ENCODE data around the gene EGLN3.

Gene EGLN3

GRCh38 chr14:33959692-33960151 lies 8.8 kb upstream of the EGLN3 start:
- no peak for DNase-seq

- no peak for DNase-seq
These were observed 7.8 kb upstream of the EGLN3 start for GRCh38 chr14:33958605-33959226.

- no peak for DNase-seq
These were observed 7.1 kb upstream of the EGLN3 start for GRCh38 chr14:33957993-33958392.

- no peak for DNase-seq
These were observed 6.4 kb upstream of the EGLN3 start for GRCh38 chr14:33957299-33957698.

GRCh38 chr14:33956640-33957039 lies 5.8 kb upstream of the EGLN3 start:
- no peak for DNase-seq

- DNase-seq: no peak
These were observed 3.2 kb upstream of the EGLN3 start for GRCh38 chr14:33954016-33954598.

- DNase-seq: no peak
These were observed 1.7 kb upstream of the EGLN3 start for GRCh38 chr14:33952541-33952940.

GRCh38 chr14:33951183-33951840 lies 438 bp upstream of the EGLN3 start:
- DNase-seq: no peak

GRCh38 chr14:33949411-33949893 lies 1.4 kb downstream of the EGLN3 start:
- DNase-seq: no peak

- no peak for DNase-seq
These were observed 1.9 kb downstream of the EGLN3 start for GRCh38 chr14:33948869-33949408.

GRCh38 chr14:33948145-33948868 lies 2.6 kb downstream of the EGLN3 start:
- DNase-seq: no peak

GRCh38 chr14:33946679-33947476 lies 4.0 kb downstream of the EGLN3 start:
- peak; percentile 39 for DNase-seq

GRCh38 chr14:33945210-33946088 lies 5.4 kb downstream of the EGLN3 start:
- no peak for DNase-seq

GRCh38 chr14:33943096-33943883 lies 7.6 kb downstream of the EGLN3 start:
- no peak for DNase-seq

GRCh38 chr14:33941718-33942117 lies 9.2 kb downstream of the EGLN3 start:
- no peak for DNase-seq

GRCh38 chr14:33940561-33941011 lies 10.3 kb downstream of the EGLN3 start:
- no peak for DNase-seq

GRCh38 chr14:33938131-33938949 lies 12.5 kb downstream of the EGLN3 start:
- DNase-seq: peak; percentile 75

GRCh38 chr14:33936391-33936790 lies 14.5 kb downstream of the EGLN3 start:
- no peak for DNase-seq

GRCh38 chr14:33934938-33935337 lies 15.9 kb downstream of the EGLN3 start:
- no peak for DNase-seq
